HepG2 (cell line): ENCODE measurements around the gene TBC1D22A.

ENCODE experiments used
- DMAP1 ChIP-seq: IDR thresholded peaks from 2 replicates; pipeline ENCODE4 v1.6.1; 2016
- POLR2A ChIP-seq, 2 experiments: IDR thresholded peaks; 2 replicates each; pipeline ENCODE4 v1.6.1; 2011; ENCODE audit warnings: low read depth in 2 of 2, low read length in 2 of 2, mild to moderate bottlenecking in 1 of 2, moderate library complexity in 1 of 2; ENCODE audit not compliant: insufficient read depth in 1 of 2
- SMARCE1 ChIP-seq: fragments of 450-650 bp; IDR thresholded peaks from 2 replicates; pipeline ENCODE4 v1.6.1; 2017; ENCODE audit warnings: borderline replicate concordance
- ZNF292 ChIP-seq: sonication (generic); formaldehyde crosslinking; IDR thresholded peaks from 2 replicates; pipeline ENCODE4 v1.8.1; 2022; ENCODE audit warnings: mild to moderate bottlenecking, low read depth, missing genetic modification reagents, borderline replicate concordance

- TF ChIP-seq SMARCE1: no peak
- TF ChIP-seq POLR2A (IDR thresholded peaks at IDR 0.05; ENCODE audit: insufficient read depth in 1 of 2, low read depth in 2 of 2, low read length in 2 of 2): no peak
- no peak for TF ChIP-seq DMAP1
- TF ChIP-seq ZNF292 (CRISPR knock-in tag): no peak
These were observed 229.8 kb downstream of the TBC1D22A start for GRCh38 chr22:46992121-46992731.
